H54 (cell line): ENCODE results near the gene PRR12.

ENCODE experiments used
- DNase-seq: peaks from one replicate; pipeline ENCODE4 v3.0.0; 2011; ENCODE audit warnings: low spot score, mixed read lengths; ENCODE audit not compliant: insufficient read length
- FAIRE-seq: peaks from 3 replicates; lab custom pipeline; 2011; peaks lifted over from hg19 to GRCh38; lab: Jason Lieb, UNC
- POLR2A ChIP-seq: IDR thresholded peaks from 2 replicates; pipeline ENCODE4 v1.6.1; 2011; ENCODE audit warnings: low read depth, mild to moderate bottlenecking, low read length

Gene PRR12

GRCh38 chr19:49570997-49571676, 19.8 kb upstream of the PRR12 start:
- no peak for FAIRE-seq

DNA sequence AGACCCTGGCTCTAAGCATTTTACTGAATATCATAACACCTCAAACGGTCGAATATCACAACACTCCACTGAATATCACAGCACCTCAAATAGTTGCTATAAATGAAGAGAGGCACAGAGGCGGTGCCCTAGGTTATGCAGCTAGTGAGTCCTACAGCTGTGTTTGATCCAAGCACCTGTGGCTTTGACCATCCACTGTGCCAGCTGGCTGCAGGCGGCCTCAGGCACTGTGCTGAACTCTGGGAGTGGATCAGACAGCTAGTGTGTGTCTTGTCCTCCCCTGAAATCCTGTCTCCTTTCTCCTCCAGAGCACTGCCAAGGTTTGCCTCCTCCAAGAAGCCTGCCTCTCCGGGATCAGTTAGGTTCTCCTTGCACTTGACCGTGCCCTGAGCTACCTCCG, 18.0 kb upstream of the PRR12 start:
- no peak for TF ChIP-seq POLR2A
- FAIRE-seq, result no peak

More at GRCh38 chr19:49570997-49571676, 19.8 kb upstream of the PRR12 start:
- no peak for TF ChIP-seq POLR2A
- DNase-seq, result no peak

DNA sequence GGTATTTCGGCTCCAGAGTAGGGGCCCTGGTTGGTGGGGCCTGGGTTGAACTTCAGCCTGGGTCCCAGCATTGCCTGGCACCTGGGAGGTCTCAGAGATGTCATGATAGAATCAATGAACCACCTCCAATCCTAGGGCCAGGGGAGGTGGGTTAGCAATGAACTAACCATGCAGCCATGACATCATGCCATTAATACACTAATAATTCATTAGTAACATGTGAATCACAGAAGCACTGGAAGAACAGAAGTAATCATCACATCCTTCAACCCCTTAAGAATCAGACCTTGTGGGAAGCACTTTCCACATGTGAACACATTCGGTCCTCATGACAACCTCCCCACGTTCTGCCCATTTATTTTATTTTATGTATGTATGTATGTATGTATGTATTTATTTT, 17.6 kb upstream of the PRR12 start:
- FAIRE-seq, result no peak
- no peak for TF ChIP-seq POLR2A
- DNase-seq, result no peak

More for the DNA sequence above, 18.0 kb upstream of the PRR12 start:
- DNase-seq, result no peak

GRCh38 chr19:49574206-49574755, 16.7 kb upstream of the PRR12 start:
- DNase-seq (no peak), FAIRE-seq (no peak)
- no peak for TF ChIP-seq POLR2A

DNA sequence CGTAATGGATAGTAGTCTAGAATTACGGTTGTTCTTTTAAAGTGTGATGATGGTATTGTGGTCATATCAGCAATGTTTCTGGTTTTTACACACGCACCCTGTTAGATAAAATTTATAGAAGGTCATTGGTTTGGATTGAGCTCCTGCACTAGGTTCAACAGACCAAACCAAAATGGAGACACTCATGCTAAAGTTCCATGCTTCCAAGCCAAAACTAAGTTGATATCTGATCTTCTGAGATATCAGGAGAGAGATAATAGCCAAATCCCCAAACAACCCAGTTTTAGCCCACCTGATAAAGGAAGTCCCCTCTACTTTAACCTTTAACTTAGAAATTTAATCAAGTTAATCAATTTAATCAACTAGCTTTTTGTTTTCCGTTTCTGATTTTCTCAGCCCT, 11.8 kb upstream of the PRR12 start:
- no peak for DNase-seq
- no peak for FAIRE-seq
- no peak for TF ChIP-seq POLR2A

GRCh38 chr19:49579947-49580263, 11.1 kb upstream of the PRR12 start:
- no peak for FAIRE-seq

DNA sequence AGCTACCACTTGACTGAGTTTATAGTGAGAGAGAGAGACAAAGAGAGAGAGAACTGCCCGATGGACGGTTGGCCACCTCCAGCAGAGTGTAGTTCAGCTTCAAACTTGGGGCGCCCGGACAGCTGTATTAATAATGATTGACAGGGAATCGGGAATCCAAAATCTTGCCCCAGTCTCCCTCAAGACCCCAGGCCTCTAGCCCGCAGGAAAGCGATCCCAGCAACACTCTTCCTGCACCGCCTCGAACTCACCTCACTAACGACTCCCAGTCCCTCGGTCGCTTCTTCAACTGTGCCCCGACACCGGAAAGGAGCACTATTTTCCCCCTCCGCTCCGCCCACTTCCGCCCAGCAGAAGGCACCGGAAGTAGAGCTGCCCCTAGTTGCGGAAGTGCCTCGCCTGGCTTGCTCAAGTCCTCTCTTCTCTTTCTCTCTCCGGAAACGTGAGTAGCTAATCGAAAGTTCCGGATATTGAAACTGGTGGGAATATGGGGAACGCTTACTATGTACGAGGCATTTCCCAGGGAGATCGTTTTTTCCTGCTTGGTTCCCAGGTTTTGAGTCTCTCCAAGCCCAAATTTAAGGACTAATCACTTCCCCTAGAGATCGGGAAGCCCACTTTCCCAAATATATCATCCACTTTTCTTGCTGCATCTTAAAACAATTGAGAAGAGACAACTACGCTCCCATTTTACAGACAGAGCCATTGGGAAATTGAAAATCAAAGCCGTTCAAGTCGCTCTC, 10.5 kb upstream of the PRR12 start, which contains the start of gene NOSIP:
Gene NOSIP, minus strand, starts transcription at position 293 of the 743 bp plus-strand sequence. CDS start 19,865 bp downstream, outside the sequence.
- TF ChIP-seq POLR2A, result peak; percentile 99
- FAIRE-seq (peak; percentile 90), DNase-seq (peak; percentile 86)

More at GRCh38 chr19:49579947-49580263, 11.1 kb upstream of the PRR12 start:
- TF ChIP-seq POLR2A, result no peak
- no peak for DNase-seq

- no peak for FAIRE-seq
- no peak for TF ChIP-seq POLR2A
These were observed 9.9 kb upstream of the PRR12 start, which contains the start of gene PRRG2 for GRCh38 chr19:49581007-49581508. Gene PRRG2, plus strand, starts transcription at chr19:49581316. Its CDS starts 1,904 bp downstream, at chr19:49583220.

DNA sequence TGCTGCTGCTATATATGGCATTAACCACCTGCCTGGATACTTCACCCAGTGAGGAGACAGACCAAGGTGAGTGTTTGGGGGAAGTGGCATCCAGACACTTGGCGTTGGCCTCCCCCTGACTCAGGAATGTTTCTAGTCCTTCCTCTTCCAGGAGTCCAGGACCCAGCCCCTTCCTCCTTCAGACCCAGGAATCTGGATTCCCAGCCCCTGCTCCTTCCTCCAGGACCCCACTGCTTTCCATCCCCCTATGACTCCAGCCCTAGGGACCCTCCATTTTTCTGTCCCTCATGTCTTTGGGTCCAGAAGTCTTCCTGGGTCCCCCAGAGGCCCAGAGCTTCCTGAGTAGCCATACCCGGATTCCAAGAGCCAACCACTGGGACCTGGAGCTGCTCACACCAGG, 7.7 kb upstream of the PRR12 start:
- TF ChIP-seq POLR2A, result no peak
- no peak for FAIRE-seq
- no peak for DNase-seq

More at GRCh38 chr19:49581007-49581508, 9.9 kb upstream of the PRR12 start, which contains the start of gene PRRG2:
- no peak for DNase-seq

DNA sequence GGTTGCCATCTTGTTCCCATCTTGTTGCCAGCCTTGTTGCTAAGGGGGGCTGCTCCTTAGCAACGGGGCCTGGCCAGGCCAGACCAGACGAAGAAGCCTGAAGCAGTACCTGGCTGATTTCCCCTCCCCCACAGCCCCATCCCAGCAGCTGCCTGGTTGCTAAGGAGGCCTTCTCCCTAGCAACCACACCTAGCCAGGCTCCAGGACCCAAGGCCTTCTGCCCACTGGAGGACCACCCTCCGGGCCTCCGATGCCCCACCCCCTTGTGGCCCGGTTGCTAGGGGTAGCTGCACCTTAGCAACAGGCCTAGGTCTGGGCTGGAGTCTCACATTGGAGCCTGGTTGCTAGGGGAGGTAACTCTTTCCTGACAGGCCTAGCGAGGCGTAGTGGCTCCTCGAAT, 6.0 kb upstream of the PRR12 start:
- FAIRE-seq, result no peak
- DNase-seq, result no peak
- TF ChIP-seq POLR2A, result no peak

- DNase-seq (no peak), FAIRE-seq (no peak)
- TF ChIP-seq POLR2A, result no peak
These were observed 3.8 kb upstream of the PRR12 start for GRCh38 chr19:49587227-49587626.

GRCh38 chr19:49588365-49589122, 2.4 kb upstream of the PRR12 start:
- TF ChIP-seq POLR2A, result no peak
- no peak for FAIRE-seq
- no peak for DNase-seq

- DNase-seq, result no peak
- no peak for TF ChIP-seq POLR2A
- FAIRE-seq, result no peak
These were observed 1.5 kb upstream of the PRR12 start for GRCh38 chr19:49589502-49589905.
